ENCODE data around the gene C19orf25.
A peak's percentile ranks its signal among the peaks of the same experiment; 100 is the strongest.

The C19orf25 gene

DNA sequence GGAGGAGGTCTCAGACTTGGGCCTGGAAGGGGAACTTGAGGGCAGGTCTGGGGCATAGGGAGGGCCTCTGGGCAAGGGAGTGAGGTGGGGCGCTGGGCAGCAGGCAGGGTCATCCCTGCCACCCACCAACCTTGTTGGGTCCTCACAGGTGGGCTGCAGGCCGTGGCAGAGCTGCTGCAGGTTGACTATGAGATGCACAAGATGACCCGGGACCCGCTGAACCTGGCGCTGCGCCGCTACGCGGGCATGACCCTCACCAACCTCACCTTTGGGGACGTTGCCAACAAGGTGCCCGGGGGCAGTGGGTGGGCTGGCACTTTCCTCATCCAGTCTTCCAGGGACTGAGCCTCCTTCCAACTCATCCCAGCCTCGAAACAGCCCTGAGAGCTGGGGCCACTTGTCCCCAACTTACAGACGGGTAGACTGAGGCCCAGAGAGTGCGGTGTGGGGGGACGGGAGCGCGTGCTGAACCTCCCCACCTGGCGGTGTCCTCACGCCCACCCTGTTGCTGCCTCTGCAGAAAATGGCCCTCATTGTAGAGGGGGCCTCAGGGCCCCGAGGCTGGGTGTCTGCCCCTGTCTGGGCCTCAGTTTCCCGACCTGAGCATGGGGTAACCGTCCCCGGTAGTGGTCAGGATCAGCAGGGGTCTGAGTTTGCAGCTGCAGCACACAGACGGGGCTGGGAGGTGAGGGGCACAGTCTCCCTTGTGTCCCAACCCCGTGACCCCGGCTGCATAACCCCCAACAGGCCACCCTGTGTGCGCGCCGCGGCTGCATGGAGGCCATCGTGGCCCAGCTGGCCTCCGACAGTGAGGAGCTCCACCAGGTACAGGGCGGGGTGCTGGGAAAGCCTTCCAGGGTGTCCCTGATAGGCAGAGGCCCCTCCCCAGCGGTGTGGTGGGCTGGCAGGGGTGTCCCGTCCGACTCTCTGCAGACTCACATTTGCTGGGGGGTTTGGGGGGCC lies 18.7 kb downstream of the C19orf25 start:
- no peak for DNase-seq

DNA sequence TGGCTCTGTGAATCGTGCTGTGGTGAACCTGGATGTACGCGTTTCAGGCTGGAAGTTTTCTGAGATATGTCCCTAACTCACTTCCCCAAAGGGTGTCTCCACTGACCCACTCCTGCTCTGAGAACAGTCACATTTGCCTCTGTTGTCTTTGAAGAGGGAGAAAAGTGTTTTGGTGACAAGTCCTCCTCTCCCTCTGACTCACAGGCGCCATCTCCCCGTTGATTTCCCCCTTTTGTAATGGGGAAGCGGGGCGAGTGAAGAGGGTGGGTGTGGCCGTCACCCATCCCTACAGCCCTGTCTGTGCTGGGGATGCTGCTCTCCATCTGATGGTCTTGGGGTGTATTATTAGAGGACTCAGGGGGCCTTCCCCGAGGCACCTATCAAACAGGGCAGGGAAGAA lies 19.5 kb downstream of the C19orf25 start:
- DNase-seq: peak in 1 of 2 experiments; percentile 4

DNA sequence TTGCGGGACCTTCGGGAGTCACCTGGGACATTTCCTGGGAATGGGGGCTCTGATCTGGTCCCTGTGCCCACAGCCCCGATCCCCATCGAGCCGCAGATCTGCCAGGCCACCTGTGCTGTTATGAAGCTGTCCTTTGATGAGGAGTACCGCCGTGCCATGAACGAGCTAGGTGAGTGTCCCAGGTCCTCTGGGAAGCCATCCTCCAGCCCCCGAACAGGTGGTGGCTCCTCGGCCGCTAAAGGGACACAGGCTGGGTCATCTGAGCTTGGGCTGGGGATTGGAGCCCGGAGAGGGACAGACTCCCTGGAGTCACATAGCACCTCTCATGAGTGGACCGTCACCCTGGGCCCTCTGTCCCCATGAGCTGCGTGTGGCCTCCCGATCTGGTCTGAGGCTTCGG lies 21.1 kb downstream of the C19orf25 start:
- DNase-seq: no peak

DNA sequence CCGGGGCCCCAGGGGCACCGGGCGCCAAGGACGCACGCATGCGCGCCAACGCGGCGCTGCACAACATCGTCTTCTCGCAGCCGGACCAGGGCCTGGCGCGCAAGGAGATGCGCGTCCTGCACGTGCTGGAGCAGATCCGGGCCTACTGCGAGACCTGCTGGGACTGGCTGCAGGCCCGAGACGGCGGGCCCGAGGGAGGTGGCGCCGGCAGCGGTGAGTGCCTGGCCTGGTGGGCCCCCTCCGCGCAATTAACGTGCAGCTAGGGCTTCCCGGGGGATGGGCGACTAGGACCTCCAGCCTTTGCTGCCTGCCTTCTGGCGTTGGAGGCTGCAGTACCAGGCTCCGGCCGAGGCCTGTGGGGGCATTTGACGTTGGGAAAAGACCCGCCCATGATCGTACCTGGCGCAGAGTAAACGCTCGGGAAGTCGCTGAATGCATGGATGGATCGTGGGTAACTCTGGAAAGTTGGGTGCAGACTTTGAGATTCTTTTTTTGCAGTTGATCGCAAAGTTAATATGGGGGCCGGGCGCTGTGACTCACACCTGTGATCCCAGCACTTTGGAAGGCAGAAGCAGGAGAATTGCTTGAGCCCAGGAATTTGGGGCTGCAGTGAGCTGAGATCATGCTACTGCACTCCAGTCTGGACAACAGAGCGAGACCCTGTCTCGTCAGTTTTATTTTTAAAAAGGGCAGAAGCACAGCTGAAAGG lies 21.8 kb downstream of the C19orf25 start:
- no peak for DNase-seq

DNA sequence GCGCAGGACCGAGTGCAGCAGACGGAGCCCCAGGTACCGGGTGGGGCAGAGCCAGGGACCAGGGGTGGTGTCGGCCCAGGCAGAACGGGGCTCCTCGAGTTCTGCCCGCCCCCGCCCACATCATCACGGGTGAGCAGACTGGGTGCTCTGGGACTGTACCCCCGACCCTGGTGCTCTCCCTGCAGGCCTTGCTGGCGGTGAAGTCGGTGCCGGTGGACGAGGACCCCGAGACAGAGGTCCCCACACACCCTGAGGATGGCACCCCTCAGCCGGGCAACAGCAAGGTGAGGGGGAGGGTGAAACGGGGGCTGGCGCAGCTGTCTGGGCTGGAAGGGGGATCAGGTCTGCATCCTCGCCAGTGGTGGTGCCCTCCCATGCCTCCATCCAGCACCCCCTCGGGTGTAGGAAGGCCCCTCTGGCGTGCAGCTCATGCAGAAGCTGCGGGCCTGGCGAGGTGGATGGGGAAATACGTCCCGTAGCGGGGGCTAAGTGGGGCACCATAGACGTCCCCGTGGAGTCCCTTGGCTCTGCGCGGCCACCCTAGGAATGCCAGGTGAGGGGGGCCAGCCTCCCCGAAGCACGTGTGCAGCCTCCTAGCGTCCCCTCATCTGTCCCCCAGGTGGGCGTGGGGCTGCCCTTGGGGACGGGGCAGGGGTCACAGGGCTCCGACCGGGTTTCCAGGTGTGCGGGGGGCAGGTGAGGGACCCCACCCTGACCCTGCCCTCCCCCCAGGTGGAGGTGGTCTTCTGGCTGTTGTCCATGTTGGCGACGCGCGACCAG lies 22.7 kb downstream of the C19orf25 start:
- DNase-seq: no peak

DNA sequence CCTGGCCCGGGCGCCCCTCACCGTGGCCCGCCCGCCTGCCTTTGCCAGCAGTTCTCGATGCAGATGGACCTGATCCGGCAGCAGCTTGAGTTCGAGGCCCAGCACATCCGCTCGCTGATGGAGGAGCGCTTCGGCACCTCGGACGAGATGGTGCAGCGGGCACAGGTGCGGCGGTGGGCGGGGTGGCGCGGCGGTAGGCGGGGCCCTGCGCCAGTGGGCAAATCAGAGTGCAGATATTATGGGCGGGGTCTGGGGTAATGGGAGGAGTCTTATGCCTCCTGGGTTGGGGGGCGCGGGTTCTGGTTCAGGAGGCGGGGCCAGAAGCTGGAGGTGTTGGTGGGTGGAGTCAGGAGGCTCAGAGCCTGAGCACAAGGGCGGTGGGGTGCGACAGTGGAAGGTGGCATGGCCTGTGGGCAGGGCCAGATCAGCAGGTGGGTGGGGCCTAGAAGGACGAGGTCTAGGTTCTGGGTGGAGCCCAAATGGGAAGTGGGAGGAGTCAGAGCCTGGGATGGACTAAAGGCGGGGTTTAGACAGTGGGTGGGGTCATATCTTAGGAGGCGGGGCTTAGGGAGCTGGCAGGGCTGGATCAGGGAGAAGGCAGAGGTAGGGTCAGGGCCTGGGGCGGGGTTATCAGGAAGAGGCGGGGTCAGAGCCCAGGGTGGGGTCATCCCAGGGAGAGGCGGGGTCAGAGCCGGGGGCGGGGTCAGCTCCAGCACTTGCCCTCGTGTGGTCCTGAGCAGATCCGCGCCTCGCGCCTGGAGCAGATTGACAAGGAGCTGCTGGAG lies 23.5 kb downstream of the C19orf25 start:
- peak; percentile 69 to 75 for DNase-seq

DNA sequence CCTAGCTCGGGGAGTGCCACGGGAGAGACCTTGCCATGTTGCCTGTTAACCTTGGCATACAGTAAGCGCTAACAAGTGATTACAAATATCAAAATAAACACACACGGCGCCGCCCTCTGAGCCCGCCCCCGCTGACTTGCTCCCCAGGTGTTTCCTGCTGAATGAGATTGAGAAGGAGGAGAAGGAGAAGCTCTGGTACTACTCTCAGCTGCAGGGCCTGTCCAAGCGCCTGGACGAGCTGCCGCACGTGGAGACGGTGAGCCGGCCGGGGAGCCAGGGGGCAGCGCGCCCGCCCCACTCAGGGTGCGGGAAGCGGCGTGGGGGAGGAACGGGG lies 24.0 kb downstream of the C19orf25 start:
- no peak for DNase-seq

DNA sequence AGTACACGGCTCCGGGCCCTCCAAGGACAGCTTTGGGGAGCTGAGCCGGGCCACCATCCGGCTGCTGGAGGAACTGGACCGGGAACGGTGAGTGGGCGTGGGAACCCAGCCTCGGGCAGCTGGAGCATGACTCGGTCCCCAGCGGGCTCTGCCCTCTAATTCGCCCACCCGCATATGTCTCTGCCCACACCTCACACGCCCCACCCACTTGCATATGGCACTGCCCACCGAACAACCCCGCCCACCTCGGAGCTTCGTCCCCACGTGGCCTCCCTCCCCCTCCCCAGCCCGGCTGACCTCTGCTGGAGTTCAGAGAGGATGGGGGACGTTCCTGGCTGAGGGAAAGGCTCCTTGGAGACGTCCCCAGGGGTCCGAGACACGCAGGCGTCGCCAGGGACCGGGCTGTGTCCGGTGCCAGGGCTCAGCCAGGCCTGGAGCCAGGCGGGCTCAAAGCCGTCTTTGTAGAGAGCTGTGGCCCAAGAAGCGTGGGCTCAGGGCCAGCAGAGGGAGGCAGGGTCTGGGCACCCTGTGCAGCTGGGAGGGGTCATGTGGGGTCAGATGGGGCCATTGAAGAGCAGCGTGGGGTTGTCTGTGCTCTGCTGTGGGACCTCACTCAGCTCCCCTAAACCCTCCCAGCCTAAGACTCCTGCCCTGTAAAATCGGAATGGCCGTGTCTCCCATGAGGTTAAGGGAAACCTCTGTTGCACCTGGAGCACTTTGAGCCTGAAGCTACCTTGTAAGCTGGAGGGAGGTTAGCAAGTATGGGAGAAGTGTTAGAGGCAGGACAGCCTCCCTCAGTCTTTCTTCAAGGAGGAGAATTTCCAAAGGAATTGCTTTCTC lies 25.3 kb downstream of the C19orf25 start:
- DNase-seq: no peak

DNA sequence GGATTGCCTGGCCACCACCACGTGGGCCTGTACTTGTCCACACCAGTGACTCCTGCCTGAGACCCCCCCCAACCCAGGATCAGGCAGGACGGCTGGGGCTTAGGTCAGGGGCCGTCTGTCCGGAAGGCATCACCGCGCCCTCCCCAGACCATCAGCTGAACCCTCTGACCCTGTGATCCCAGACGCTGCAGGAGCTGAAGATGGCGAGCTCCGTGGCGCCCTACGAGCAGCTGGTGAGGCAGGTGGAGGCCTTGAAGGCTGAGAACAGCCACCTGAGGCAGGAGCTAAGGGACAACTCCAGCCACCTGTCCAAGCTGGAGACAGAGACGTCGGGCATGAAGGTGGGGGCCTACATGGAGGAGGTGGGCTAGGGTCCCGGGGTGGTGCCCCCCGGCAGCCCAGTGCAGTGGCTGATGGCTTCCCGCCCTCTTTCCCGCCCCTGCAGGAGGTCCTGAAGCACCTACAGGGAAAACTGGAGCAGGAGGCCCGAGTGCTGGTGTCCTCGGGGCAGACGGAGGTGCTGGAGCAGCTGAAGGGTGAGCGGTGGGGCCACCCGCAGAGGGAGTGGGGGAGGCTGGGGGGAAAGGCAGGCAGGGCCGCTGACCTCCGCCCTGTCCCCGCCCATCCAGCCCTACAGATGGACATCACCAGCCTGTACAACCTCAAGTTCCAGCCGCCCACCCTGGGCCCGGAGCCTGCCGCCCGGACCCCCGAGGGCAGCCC lies 26.1 kb downstream of the C19orf25 start:
- DNase-seq: no peak

DNA sequence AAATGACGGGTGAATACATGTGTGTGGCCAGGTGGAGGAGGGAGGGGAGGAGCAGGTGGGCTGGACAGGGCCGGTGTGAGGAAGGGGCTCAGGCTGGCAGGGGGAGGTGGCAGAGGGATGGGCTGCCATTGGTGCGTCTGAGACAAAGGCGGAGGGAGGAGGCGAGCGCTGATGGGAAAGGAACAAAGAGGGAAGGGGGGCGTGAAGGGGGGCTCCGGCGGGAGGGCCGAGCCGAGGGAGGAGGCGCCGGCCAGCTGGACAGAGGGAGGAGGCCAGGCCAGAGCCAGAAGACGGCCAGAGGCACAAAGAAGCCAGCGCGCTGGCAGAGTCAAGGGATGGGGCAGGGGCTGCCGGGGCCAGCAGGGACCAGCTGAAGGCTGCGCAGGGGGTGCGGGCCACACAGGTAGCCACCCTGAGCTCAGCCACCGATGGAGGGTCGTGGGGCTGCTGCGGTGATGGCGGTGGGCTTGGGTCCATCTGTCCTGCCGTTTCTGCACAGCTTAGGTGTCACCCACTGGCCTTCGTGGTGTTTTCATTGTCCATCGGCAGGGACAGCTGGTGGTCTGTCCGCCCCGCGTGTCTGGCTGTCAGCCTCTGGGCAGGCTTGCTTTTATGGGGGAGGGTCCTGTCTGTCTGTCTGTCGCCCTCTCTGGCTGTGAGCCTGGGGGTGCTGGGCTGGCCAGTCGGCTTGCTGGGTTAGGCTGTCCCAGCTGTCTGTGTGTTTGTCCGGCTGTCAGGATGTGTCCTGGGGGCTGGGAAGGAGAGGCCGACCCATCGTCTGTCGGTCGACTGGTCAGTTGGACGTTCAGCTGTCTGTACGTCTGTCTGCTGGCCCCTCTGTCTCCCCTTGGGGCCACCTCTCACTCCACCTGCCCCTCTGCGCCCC lies 26.9 kb downstream of the C19orf25 start:
- no peak for DNase-seq

DNA sequence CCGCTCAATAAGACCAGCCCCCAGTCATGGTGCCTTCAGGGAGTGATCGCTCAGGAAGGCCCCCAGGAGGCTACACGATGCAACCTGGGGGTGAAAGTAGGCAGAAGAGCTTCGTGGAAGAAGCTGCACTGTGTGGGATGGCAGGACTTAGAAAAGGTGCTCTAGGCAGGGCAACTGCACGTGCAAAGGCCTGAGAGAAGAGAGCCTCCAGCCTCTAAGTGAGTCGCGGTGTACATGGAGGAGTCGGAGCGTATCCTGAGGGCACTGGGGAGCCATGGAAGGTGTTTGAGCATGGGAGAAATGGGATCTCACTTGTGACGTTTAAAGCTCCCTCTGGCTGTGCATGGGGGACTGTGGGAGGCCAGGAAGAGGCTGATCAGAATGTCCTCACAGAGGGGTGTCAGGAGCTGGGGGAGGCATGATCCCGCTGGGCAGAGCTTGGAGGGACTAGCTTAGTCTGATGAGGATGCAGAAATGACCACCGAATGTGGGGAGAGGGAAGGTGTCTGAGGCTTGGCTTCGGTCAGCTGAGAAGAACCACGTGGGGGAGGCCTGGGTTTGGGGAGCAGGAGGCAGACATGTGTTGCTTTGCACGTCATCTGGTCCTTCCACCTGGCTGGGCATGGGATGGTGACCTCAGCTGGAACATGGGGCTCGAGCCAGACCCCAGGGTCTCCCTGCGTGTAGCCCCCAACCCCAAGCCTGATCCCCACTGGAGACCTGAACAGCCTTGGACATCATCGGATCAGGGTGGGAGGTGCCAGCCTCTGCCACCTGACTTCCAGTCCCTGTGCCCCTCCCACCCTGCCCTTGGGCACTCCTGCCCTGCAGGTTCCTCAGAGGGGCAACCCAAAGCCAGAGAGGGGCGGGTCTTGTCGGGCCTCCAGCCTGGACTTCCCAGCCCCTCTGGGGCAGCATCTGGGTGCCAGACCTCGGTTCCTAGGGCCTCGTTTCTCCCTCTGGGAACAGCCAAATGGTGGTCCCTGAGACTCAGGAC lies 28.0 kb downstream of the C19orf25 start:
- DNase-seq: no peak

DNA sequence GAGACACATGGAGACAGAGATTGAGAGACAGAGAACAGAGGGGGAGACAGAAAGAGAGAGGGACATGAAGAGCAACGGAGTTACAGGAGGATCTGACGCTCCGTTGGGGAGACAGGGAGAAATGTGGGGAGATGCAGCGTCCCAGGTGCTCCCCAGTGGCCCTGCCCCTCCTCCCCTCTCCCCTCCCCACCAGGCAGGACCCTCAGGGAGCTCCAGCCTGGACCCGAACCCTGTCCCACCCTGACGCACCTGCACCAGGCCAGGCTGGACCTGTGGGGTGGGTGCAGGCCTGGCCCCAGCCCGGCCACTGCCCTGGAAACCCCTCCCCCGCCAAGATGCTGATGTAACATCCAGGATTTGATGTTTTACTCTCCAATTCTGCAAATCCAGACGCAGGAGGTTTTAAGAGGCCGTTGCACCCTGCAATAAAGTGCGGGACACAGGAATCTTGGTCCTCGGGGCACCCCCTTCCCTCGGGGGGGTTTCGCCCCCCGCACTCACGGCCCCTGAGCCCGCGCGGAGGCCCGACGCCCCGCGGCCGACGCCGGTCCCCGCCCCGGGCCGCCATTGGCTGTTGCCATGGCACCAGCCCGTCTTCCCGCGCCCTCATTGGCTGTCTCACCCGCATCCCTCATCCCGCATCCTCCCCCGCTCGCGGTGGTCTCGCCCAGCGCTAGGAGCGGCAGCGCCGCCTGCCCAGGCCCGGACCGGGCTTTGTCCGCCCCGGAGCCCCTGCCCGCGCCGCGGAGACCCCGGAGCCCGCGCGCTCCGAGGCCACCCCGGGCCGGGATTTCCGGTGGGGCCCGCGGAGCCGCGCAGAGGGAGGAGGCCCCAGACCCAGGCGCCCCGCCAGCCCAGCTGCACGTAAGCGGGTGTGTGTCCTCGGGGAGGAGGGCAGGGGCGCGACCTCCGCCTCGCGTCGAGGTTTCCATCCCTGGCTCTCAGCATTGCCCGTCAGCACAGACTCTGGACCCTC lies 29.3 kb downstream of the C19orf25 start, which contains the start of gene APC2:
Gene APC2, plus strand, starts transcription at position 655 of the 976 bp plus-strand sequence. CDS start 2,881 bp downstream, outside the sequence.
- DNase-seq: peak in 1 of 2 experiments; percentile 37

DNA sequence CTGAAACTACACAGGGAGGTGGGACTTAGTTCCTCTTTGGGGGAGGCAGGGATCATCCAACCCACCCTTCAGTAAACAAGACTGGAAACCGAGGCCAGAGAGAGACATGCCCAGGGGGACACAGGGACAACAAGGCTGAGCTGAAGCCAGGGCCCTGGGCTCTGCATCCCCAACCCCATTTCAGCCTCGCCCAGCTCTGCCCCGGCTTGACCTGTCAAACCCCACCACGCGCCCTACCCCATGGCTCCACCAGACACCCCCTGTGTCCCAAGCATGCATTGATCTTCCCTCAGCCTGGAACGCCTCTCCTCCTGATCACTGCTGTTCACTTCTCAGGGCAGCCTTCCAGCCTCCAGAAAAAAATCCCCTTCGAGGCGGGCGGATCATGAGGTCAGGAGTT lies 31.1 kb downstream of the C19orf25 start:
- DNase-seq: no peak

DNA sequence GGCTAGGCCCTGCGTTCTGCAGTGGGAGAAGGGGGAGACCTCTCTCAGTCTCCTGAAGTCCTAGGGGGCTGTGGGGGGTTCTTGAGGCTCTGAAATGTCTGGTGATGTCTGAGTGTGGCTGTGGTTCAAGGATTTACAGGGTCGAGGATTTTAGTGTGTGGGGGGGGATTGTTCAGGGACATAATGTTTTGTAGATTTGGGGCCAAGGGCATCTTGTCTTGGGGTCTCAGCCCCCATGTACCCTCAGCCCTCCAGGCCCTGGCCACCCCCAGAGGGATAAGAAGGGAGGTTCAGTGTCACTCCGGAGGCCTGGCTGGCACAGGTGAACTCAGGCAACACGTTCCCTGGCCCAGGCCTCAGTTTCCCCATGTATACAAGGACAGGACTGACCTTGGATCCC lies 31.5 kb downstream of the C19orf25 start:
- DNase-seq: no peak

DNA sequence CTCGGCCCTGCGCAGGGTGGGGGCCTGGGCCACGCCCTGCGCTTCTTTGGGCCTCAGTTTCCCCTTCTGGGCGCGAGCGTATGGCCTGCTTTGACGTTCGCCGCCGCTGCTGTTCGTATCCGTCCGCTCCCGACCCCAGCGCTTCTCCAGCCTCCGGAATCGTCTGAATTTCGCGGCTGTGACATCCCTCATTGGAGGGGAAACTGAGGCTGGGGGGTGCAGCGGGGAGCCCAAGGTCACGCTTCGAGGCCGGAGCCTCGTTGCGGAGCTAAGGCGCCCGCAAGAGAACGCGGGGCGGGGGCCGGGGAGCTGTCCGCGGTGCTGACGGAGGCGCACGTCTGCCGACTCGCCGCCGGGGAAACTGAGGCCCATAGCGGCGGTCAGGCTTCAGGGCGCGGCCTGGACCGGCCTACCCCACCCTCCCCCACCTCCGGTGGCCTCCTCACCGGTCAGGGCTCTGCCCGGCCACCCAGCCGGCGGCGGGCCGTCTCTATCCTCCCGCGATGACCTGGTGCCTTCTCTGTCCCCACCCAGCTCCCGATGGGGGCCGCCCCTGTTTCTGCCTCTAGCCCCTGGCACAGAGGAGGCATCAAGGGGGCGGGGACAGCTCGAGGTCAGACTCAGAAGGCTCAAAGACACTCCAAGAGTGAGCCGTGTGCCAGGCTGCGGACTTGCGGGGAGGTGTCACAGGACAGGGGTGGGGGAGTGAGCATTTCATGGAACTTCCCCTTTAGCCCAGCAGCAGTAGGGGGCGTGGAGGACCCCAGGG lies 32.1 kb downstream of the C19orf25 start:
- DNase-seq: no peak

Measured in activated CD4-positive, alpha-beta T cell treated with anti-CD3 and anti-CD28 coated beads, Interleukin-2, amount 50 U/mL, for 48 hours (primary cell).